ENCODE results near the gene C6orf89. TPM values are rescaled to one million over a fixed set of nuclear protein-coding genes. Genes with fewer than 3 reads are reported as not detected.

C6orf89 gene
- total RNA-seq, 1 donor from 2014 or later: 57.4 TPM

- Mint-ChIP-seq H3K4me1 (ENCODE audit: low read depth) (peaks cover 12% of the 10 kb centered on the region), H3K9me3 (ENCODE audit: low read depth) (no peaks in the 10 kb centered on the region), H3K36me3 (ENCODE audit: low read depth) (peaks cover 15% of the 10 kb centered on the region), H3K4me3 (ENCODE audit: unreplicated experiment) (no peak overlapping the region), H3K27ac (ENCODE audit: unreplicated experiment) (no peak overlapping the region), H3K27me3 (ENCODE audit: low read depth) (no peaks in the 10 kb centered on the region)
- no peak for DNase-seq (ENCODE audit: low spot score)
- no peak for TF ChIP-seq CTCF (IDR thresholded peaks at IDR 0.05)
Measured at GRCh38 chr6:36860126-36860525, 25.6 kb upstream of the C6orf89 start.

- no peaks in the 10 kb centered on the region for H3K27me3 Mint-ChIP-seq (ENCODE audit: low read depth)
- peaks cover 18% of the 10 kb centered on the region for H3K36me3 Mint-ChIP-seq (ENCODE audit: low read depth)
- no peaks in the 10 kb centered on the region for H3K9me3 Mint-ChIP-seq (ENCODE audit: low read depth)
- H3K4me3 Mint-ChIP-seq (ENCODE audit: unreplicated experiment): no peak overlapping the region
- DNase-seq (ENCODE audit: low spot score): no peak
- no peak overlapping the region for H3K27ac Mint-ChIP-seq (ENCODE audit: unreplicated experiment)
- H3K4me1 Mint-ChIP-seq (ENCODE audit: low read depth): peaks cover 12% of the 10 kb centered on the region
- TF ChIP-seq CTCF (IDR thresholded peaks at IDR 0.05): no peak
Measured at GRCh38 chr6:36862164-36862847, 23.4 kb upstream of the C6orf89 start.

- DNase-seq (ENCODE audit: low spot score): no peak
- TF ChIP-seq CTCF (IDR thresholded peaks at IDR 0.05): no peak
- Mint-ChIP-seq H3K4me3 (ENCODE audit: unreplicated experiment) (no peak overlapping the region), H3K36me3 (ENCODE audit: low read depth) (peaks cover 18% of the 10 kb centered on the region), H3K27me3 (ENCODE audit: low read depth) (no peaks in the 10 kb centered on the region), H3K4me1 (ENCODE audit: low read depth) (peaks cover 12% of the 10 kb centered on the region), H3K9me3 (ENCODE audit: low read depth) (no peaks in the 10 kb centered on the region), H3K27ac (ENCODE audit: unreplicated experiment) (no peak overlapping the region)
Measured at GRCh38 chr6:36862848-36863382, 22.8 kb upstream of the C6orf89 start.

- Mint-ChIP-seq H3K36me3 (ENCODE audit: low read depth) (peaks cover 21% of the 10 kb centered on the region), H3K4me3 (ENCODE audit: unreplicated experiment) (no peak overlapping the region), H3K27me3 (ENCODE audit: low read depth) (no peaks in the 10 kb centered on the region), H3K27ac (ENCODE audit: unreplicated experiment) (no peak overlapping the region), H3K9me3 (ENCODE audit: low read depth) (no peaks in the 10 kb centered on the region), H3K4me1 (ENCODE audit: low read depth) (peaks cover 4% of the 10 kb centered on the region)
- no peak for TF ChIP-seq CTCF (IDR thresholded peaks at IDR 0.05)
- DNase-seq (ENCODE audit: low spot score): no peak
Measured at GRCh38 chr6:36863670-36864540, 21.8 kb upstream of the C6orf89 start.

GRCh38 chr6:36865835-36866234 is 19.9 kb upstream of the C6orf89 start:
- Mint-ChIP-seq H3K36me3 (ENCODE audit: low read depth) (peaks cover 29% of the 10 kb centered on the region), H3K4me3 (ENCODE audit: unreplicated experiment) (no peak overlapping the region), H3K4me1 (ENCODE audit: low read depth) (no peaks in the 10 kb centered on the region), H3K27ac (ENCODE audit: unreplicated experiment) (no peak overlapping the region), H3K27me3 (ENCODE audit: low read depth) (no peaks in the 10 kb centered on the region), H3K9me3 (ENCODE audit: low read depth) (no peaks in the 10 kb centered on the region)
- no peak for TF ChIP-seq CTCF (IDR thresholded peaks at IDR 0.05)
- no peak for DNase-seq (ENCODE audit: low spot score)
